Occipital lobe (tissue), 2 donors: ENCODE measurements around the gene CPSF4. TPM values are rescaled to one million over a fixed set of nuclear protein-coding genes. Genes with fewer than 3 reads are reported as not detected.
"Not testable (repeated sequence)": the region's sequence is repeated elsewhere in the genome, so short reads cannot be mapped to it uniquely, and the experiment has no call there.

Experiments used
- DNase-seq: peaks from one replicate; lab custom pipeline; 2025; lab: John Stamatoyannopoulos, UW
- total RNA-seq: library from RNA; depleted of rRNA; stranded (reverse); fragments of >200 nt; gene quantifications from one replicate; pipeline ENCODE4 v1.2.3, GENCODE V29; 2014

The CPSF4 gene
- total RNA-seq, 1 donor from 2014 or later: 24.2 TPM

GRCh38 chr7:99408379-99409191 is 30.2 kb upstream of the CPSF4 start, which contains the start of the genes BUD31 and PDAP1:
TSS of gene BUD31 (plus strand) at chr7:99408969. CDS start at chr7:99411093, 2,124 bp downstream.
TSS of gene PDAP1 (minus strand) at chr7:99408597. CDS start at chr7:99408548, 49 bp downstream.
- peak; percentile 88 for DNase-seq

GRCh38 chr7:99409192-99409572 is 29.6 kb upstream of the CPSF4 start:
- no peak for DNase-seq

GRCh38 chr7:99409806-99410205 is 28.9 kb upstream of the CPSF4 start:
- DNase-seq: no peak

- DNase-seq: no peak
Measured at GRCh38 chr7:99410635-99411034, 28.1 kb upstream of the CPSF4 start.

- DNase-seq: not testable (repeated sequence)
Measured at GRCh38 chr7:99415513-99416127, 23.1 kb upstream of the CPSF4 start.

- DNase-seq: no peak
Measured at GRCh38 chr7:99418260-99418659, 20.5 kb upstream of the CPSF4 start.

GRCh38 chr7:99419323-99420021 is 19.3 kb upstream of the CPSF4 start:
- no peak for DNase-seq

GRCh38 chr7:99420213-99420612 is 18.5 kb upstream of the CPSF4 start:
- no peak for DNase-seq

- no peak for DNase-seq
Measured at GRCh38 chr7:99420986-99421385, 17.8 kb upstream of the CPSF4 start.

GRCh38 chr7:99422186-99422585 is 16.6 kb upstream of the CPSF4 start:
- DNase-seq: no peak

- no peak for DNase-seq
Measured at GRCh38 chr7:99422625-99423024, 16.1 kb upstream of the CPSF4 start.

GRCh38 chr7:99424932-99425730 is 13.6 kb upstream of the CPSF4 start:
- no peak for DNase-seq

- DNase-seq: no peak
Measured at GRCh38 chr7:99428972-99429566, 9.7 kb upstream of the CPSF4 start.

- DNase-seq: no peak
Measured at GRCh38 chr7:99429756-99430155, 9.0 kb upstream of the CPSF4 start.

GRCh38 chr7:99431756-99432540 is 6.8 kb upstream of the CPSF4 start:
- not testable (repeated sequence) for DNase-seq

- no peak for DNase-seq
Measured at GRCh38 chr7:99433158-99433557, 5.6 kb upstream of the CPSF4 start.

GRCh38 chr7:99437946-99438572 is 684 bp upstream of the CPSF4 start:
- no peak for DNase-seq

- DNase-seq: no peak
Measured at GRCh38 chr7:99440195-99440594, 1.5 kb downstream of the CPSF4 start.

GRCh38 chr7:99446096-99446495 is 7.4 kb downstream of the CPSF4 start:
- DNase-seq: no peak

- DNase-seq: no peak
Measured at GRCh38 chr7:99447943-99448342, 9.2 kb downstream of the CPSF4 start.
